IPS-11a (cell line): Measurements from ENCODE around the gene NR2E3.

Experiments used
- H3K4me3 ChIP-seq: one replicate; pipeline ENCODE4 v1.5.1; 2013; ENCODE audit warnings: low read depth, low read length, control low read depth

Gene NR2E3

GRCh38 chr15:71790081-71790480 lies 20.3 kb upstream of the NR2E3 start:
- no peak overlapping the region for H3K4me3 ChIP-seq

GRCh38 chr15:71791975-71792374 lies 18.4 kb upstream of the NR2E3 start:
- H3K4me3 ChIP-seq = no peak overlapping the region

- H3K4me3 ChIP-seq = no peak overlapping the region
Observed at GRCh38 chr15:71792521-71792920, 17.8 kb upstream of the NR2E3 start.

GRCh38 chr15:71798641-71799040 lies 11.7 kb upstream of the NR2E3 start:
- no peak overlapping the region for H3K4me3 ChIP-seq

- no peak overlapping the region for H3K4me3 ChIP-seq
Observed at GRCh38 chr15:71800190-71800589, 10.2 kb upstream of the NR2E3 start.

GRCh38 chr15:71800835-71801745 lies 9.3 kb upstream of the NR2E3 start:
- H3K4me3 ChIP-seq = no peak overlapping the region

GRCh38 chr15:71801935-71802655 lies 8.3 kb upstream of the NR2E3 start:
- H3K4me3 ChIP-seq = no peak overlapping the region

- no peak overlapping the region for H3K4me3 ChIP-seq
Observed at GRCh38 chr15:71802770-71803169, 7.6 kb upstream of the NR2E3 start.

GRCh38 chr15:71804226-71804625 lies 6.1 kb upstream of the NR2E3 start:
- H3K4me3 ChIP-seq = no peak overlapping the region

GRCh38 chr15:71804695-71805470 lies 5.5 kb upstream of the NR2E3 start:
- no peak overlapping the region for H3K4me3 ChIP-seq

GRCh38 chr15:71806452-71806931 lies 3.9 kb upstream of the NR2E3 start:
- H3K4me3 ChIP-seq = no peak overlapping the region

GRCh38 chr15:71807125-71807629 lies 3.2 kb upstream of the NR2E3 start:
- no peak overlapping the region for H3K4me3 ChIP-seq

GRCh38 chr15:71807691-71808091 lies 2.7 kb upstream of the NR2E3 start:
- H3K4me3 ChIP-seq = no peak overlapping the region

- no peak overlapping the region for H3K4me3 ChIP-seq
Observed at GRCh38 chr15:71808311-71809020, 1.9 kb upstream of the NR2E3 start.

- no peak overlapping the region for H3K4me3 ChIP-seq
Observed at GRCh38 chr15:71809346-71809745, 1.0 kb upstream of the NR2E3 start.

- no peak overlapping the region for H3K4me3 ChIP-seq
Observed at GRCh38 chr15:71811036-71811736, 832 bp downstream of the NR2E3 start.

GRCh38 chr15:71811752-71812735 lies 1.7 kb downstream of the NR2E3 start:
- no peak overlapping the region for H3K4me3 ChIP-seq

- no peak overlapping the region for H3K4me3 ChIP-seq
Observed at GRCh38 chr15:71812966-71813722, 2.8 kb downstream of the NR2E3 start.
